Natural killer cell (primary cell): ENCODE measurements around the gene TMEM132A. TPM values are rescaled to one million over a fixed set of nuclear protein-coding genes. Genes with fewer than 3 reads are reported as not detected.
"Not testable (repeated sequence)": the region's sequence is repeated elsewhere in the genome, so short reads cannot be mapped to it uniquely, and the experiment has no call there.

Experiments used
- ATAC-seq, 3 donors: fragments of 150-1000 bp in 2 of 3; fragments of 200-7000 bp in 1 of 3; cut with Tn5 transposase; 1 replicate in 1 of 3; 2 replicates in 2 of 3; pipeline ENCODE4 v1.10.0; 2021; ENCODE audit warnings: mild to moderate bottlenecking in 2 of 3, moderate library complexity in 2 of 3
- DNase-seq, 2 donors: peaks; one replicate each; pipeline versions ENCODE4 v3.0.0 to v3.0.0-alpha.2; 2013 to 2021; ENCODE audit warnings: mixed read lengths in 1 of 2
- H3K27ac ChIP-seq: one replicate; pipeline ENCODE4 v1.5.1; 2013; ENCODE audit warnings: mild to moderate bottlenecking, low read length
- H3K27me3 ChIP-seq: one replicate; pipeline ENCODE4 v1.6.1; 2013; ENCODE audit warnings: low read length; ENCODE audit not compliant: control insufficient read depth, insufficient read depth
- H3K36me3 ChIP-seq: one replicate; pipeline ENCODE4 v1.6.1; 2013; ENCODE audit warnings: low read length; ENCODE audit not compliant: control insufficient read depth, insufficient read depth
- H3K4me1 ChIP-seq: one replicate; pipeline ENCODE4 v1.6.1; 2013; ENCODE audit warnings: low read length; ENCODE audit not compliant: control insufficient read depth, insufficient read depth
- H3K4me3 ChIP-seq: one replicate; pipeline ENCODE4 v1.5.1; 2013; ENCODE audit warnings: low read length
- H3K9me3 ChIP-seq: one replicate; pipeline ENCODE4 v1.6.1; 2013; ENCODE audit warnings: low read length; ENCODE audit not compliant: control insufficient read depth, insufficient read depth
- H3K27ac Mint-ChIP-seq, 2 donors: one replicate each; pipeline ENCODE4 v1.8.0; 2022; ENCODE audit warnings: mild to moderate bottlenecking in 2 of 2, mixed read lengths in 2 of 2, moderate library complexity in 1 of 2
- H3K27me3 Mint-ChIP-seq, 2 donors: one replicate each; pipeline ENCODE4 v1.8.0; 2022; ENCODE audit warnings: low read depth in 2 of 2, mixed read lengths in 2 of 2
- H3K36me3 Mint-ChIP-seq: one replicate; pipeline ENCODE4 v1.8.0; 2022; ENCODE audit warnings: mixed read lengths
- H3K4me1 Mint-ChIP-seq, 2 donors: one replicate each; pipeline ENCODE4 v1.8.0; 2022; ENCODE audit warnings: mixed read lengths in 2 of 2
- H3K4me3 Mint-ChIP-seq: one replicate; pipeline ENCODE4 v1.8.0; 2022; ENCODE audit warnings: mild to moderate bottlenecking, moderate library complexity, mixed read lengths
- H3K9me3 Mint-ChIP-seq, 2 donors: one replicate each; pipeline ENCODE4 v1.8.0; 2022; ENCODE audit warnings: mixed read lengths in 2 of 2
- CTCF ChIP-seq: fragments of 200-600 bp; IDR thresholded peaks from one replicate; pipeline ENCODE4 v1.8.0; 2022; ENCODE audit warnings: antibody characterized with exemption
- WGBS: methylation state at CpG from one replicate; pipeline ENCODE4 v1.1.7; 2013; ENCODE audit warnings: missing lambda C conversion rate; ENCODE audit not compliant: insufficient coverage; 5-methylcytosine and 5-hydroxymethylcytosine counted together
- intact Hi-C: fragments of 100-400 bp; cut with micrococcal nuclease; formaldehyde crosslinking; loops from one replicate; pipeline ENCODE4 v1.14.2; 2022
- total RNA-seq, 4 donors: library from RNA; stranded (reverse); fragments of 120-200 nt in 1 of 4; gene quantifications; one replicate each; pipeline versions ENCODE4 v1.2.3 to v1.2.4, GENCODE V29; 2013 to 2022

Gene TMEM132A
- total RNA-seq, 3 donors from 2014 or later (not counting 1 experiment from before 2014, with no cell fraction given), result not detected

GRCh38 chr11:60971520-60971919, 47.3 kb downstream of the TMEM132A start, which contains the start of gene CD6:
Gene CD6, plus strand, starts transcription at chr11:60971680. Its CDS starts 186 bp downstream, at chr11:60971866.
- Histone ChIP-seq H3K4me1 (peaks cover 43% of the 10 kb centered on the region), H3K9me3 (no peaks in the 10 kb centered on the region), H3K36me3 (no peaks in the 10 kb centered on the region), H3K27me3 (no peaks in the 10 kb centered on the region), H3K4me3 (peak within 1 kb of the TSS; percentile 55), H3K27ac (peak within 1 kb of the TSS; percentile 62)
- H3K4me1 Mint-ChIP-seq, result peaks cover 30 to 47% of the 10 kb centered on the region in 2 donors
- 12% methylated on average over 16 of the region's 16 CpGs for WGBS
- TF ChIP-seq CTCF, result no peak
- no peaks in the 10 kb centered on the region for H3K36me3 Mint-ChIP-seq
- peak; percentile 38 to 88 for DNase-seq
- H3K4me3 Mint-ChIP-seq, result peak within 1 kb of the TSS; percentile 89
- H3K27me3 Mint-ChIP-seq, result peaks cover 0 to 7% of the 10 kb centered on the region in 2 donors
- peak within 1 kb of the TSS; percentile 71 to 81 for H3K27ac Mint-ChIP-seq
- ATAC-seq, result peak; percentile 72 to 88 (median 76)
- intact Hi-C loops, result loop anchor here (2.0 kb wide), 1 partner anchor 215 kb away; no protein-coding TSS in a partner anchor
- no peaks in the 10 kb centered on the region for H3K9me3 Mint-ChIP-seq

- peak overlapping the region; percentile 89 for H3K4me3 Mint-ChIP-seq
- no peaks in the 10 kb centered on the region for H3K27me3 ChIP-seq
- H3K4me1 ChIP-seq, result peaks cover 51% of the 10 kb centered on the region
- H3K36me3 Mint-ChIP-seq, result no peaks in the 10 kb centered on the region
- no peak for ATAC-seq
- peak overlapping the region; percentile 55 for H3K4me3 ChIP-seq
- H3K4me1 Mint-ChIP-seq, result peaks cover 35 to 55% of the 10 kb centered on the region in 2 donors
- H3K36me3 ChIP-seq, result no peaks in the 10 kb centered on the region
- H3K27ac ChIP-seq, result peak overlapping the region; percentile 62
- TF ChIP-seq CTCF, result no peak
- intact Hi-C loops, result no loop called here
- peak overlapping the region; percentile 71 to 81 for H3K27ac Mint-ChIP-seq
- DNase-seq, result peak in 1 of 2 donors; percentile 65
- WGBS, result 68% methylated on average over 15 of the region's 15 CpGs
- no peaks in the 10 kb centered on the region for H3K9me3 ChIP-seq
- peaks cover 0 to 7% of the 10 kb centered on the region in 2 donors for H3K27me3 Mint-ChIP-seq
- H3K9me3 Mint-ChIP-seq, result no peaks in the 10 kb centered on the region
Measured at GRCh38 chr11:60972182-60973030, 48.1 kb downstream of the TMEM132A start.

- Mint-ChIP-seq H3K4me3 (peak overlapping the region; percentile 89), H3K27me3 (peaks cover 0 to 7% of the 10 kb centered on the region in 2 donors), H3K27ac (peak overlapping the region in 1 of 2 donors; percentile 57), H3K4me1 (peaks cover 38 to 68% of the 10 kb centered on the region in 2 donors), H3K36me3 (no peaks in the 10 kb centered on the region), H3K9me3 (no peaks in the 10 kb centered on the region)
- 77% methylated on average over 6 of the region's 6 CpGs for WGBS
- no peaks in the 10 kb centered on the region for H3K36me3 ChIP-seq
- H3K4me3 ChIP-seq, result peak overlapping the region; percentile 55
- peaks cover 64% of the 10 kb centered on the region for H3K4me1 ChIP-seq
- peak overlapping the region; percentile 53 for H3K27ac ChIP-seq
- intact Hi-C loops, result no loop called here
- ATAC-seq (no peak), DNase-seq (no peak)
- no peak for TF ChIP-seq CTCF
- no peaks in the 10 kb centered on the region for H3K9me3 ChIP-seq
- no peaks in the 10 kb centered on the region for H3K27me3 ChIP-seq
Measured at GRCh38 chr11:60973699-60974098, 49.4 kb downstream of the TMEM132A start.

GRCh38 chr11:60974316-60974715, 50.1 kb downstream of the TMEM132A start:
- peak overlapping the region; percentile 53 for H3K27ac ChIP-seq
- H3K27me3 Mint-ChIP-seq, H3K36me3 ChIP-seq, DNase-seq, H3K27me3 ChIP-seq, H3K4me3 ChIP-seq, H3K9me3 ChIP-seq, H3K9me3 Mint-ChIP-seq, ATAC-seq, H3K36me3 Mint-ChIP-seq, intact Hi-C loops: not testable (repeated sequence)
- peaks cover 71% of the 10 kb centered on the region for H3K4me1 ChIP-seq
- peak overlapping the region; percentile 58 for H3K4me3 Mint-ChIP-seq
- WGBS, result 71% methylated on average over 12 of the region's 13 CpGs
- H3K4me1 Mint-ChIP-seq, result peaks cover 44 to 74% of the 10 kb centered on the region in 2 donors
- peak overlapping the region in 1 of 2 donors; percentile 57 for H3K27ac Mint-ChIP-seq
